DOHH2 (cell line): ENCODE measurements around the gene ZNG1B.
"Not testable (repeated sequence)": the region's sequence is repeated elsewhere in the genome, so short reads cannot be mapped to it uniquely, and the experiment has no call there.

Experiments
- H3F3A ChIP-seq: fragments of 200-600 bp; sonication (generic), shearing (Covaris generic); 2 replicates; pipeline ENCODE4 v1.6.0; 2016; ENCODE audit warnings: antibody characterized with exemption, mild to moderate bottlenecking; ENCODE audit not compliant: control insufficient read depth, insufficient read depth
- H3K27ac ChIP-seq: fragments of 200-600 bp; sonication (generic); 2 replicates; pipeline ENCODE4 v1.5.1; 2014; ENCODE audit warnings: low read depth, mild to moderate bottlenecking, low read length, moderate library complexity
- H3K27me3 ChIP-seq: fragments of 200-600 bp; sonication (generic); 2 replicates; pipeline ENCODE4 v1.6.1; 2014; ENCODE audit warnings: mild to moderate bottlenecking, low read length, mixed read lengths; ENCODE audit not compliant: control insufficient read depth
- H3K36me3 ChIP-seq: fragments of 200-600 bp; sonication (generic); 2 replicates; pipeline ENCODE4 v1.6.1; 2014; ENCODE audit warnings: mild to moderate bottlenecking, low read length, moderate library complexity, mixed read lengths; ENCODE audit not compliant: control insufficient read depth
- H3K4me1 ChIP-seq: fragments of 200-600 bp; sonication (generic); 2 replicates; pipeline ENCODE4 v1.6.1; 2014; ENCODE audit warnings: mild to moderate bottlenecking, low read length, mixed read lengths; ENCODE audit not compliant: control insufficient read depth
- H3K4me2 ChIP-seq: fragments of 200-600 bp; sonication (generic); 2 replicates; pipeline ENCODE4 v1.6.0; 2014; ENCODE audit warnings: mild to moderate bottlenecking, low read length, moderate library complexity
- H3K4me3 ChIP-seq: fragments of 200-600 bp; sonication (generic); 2 replicates; pipeline ENCODE4 v1.5.1; 2014; ENCODE audit warnings: mild to moderate bottlenecking, low read length, mixed read lengths
- H3K79me2 ChIP-seq: fragments of 200-600 bp; sonication (generic); 2 replicates; pipeline ENCODE4 v1.6.1; 2014; ENCODE audit warnings: mild to moderate bottlenecking, low read length, mixed read lengths; ENCODE audit not compliant: control insufficient read depth
- H3K9me2 ChIP-seq: fragments of 200-600 bp; sonication (generic); replicated peaks from 2 replicates; pipeline ENCODE4 v1.6.1; 2014; ENCODE audit warnings: mild to moderate bottlenecking, low read length, mixed read lengths; ENCODE audit not compliant: control insufficient read depth
- H3K9me3 ChIP-seq: fragments of 200-600 bp; sonication (generic); 2 replicates; pipeline ENCODE4 v1.6.1; 2014; ENCODE audit warnings: antibody characterized with exemption, low read length, mixed read lengths; ENCODE audit not compliant: control insufficient read depth, insufficient read depth
- H4K20me1 ChIP-seq: fragments of 200-600 bp; sonication (generic); 2 replicates; pipeline ENCODE4 v1.6.0; 2014; ENCODE audit warnings: low read depth, mild to moderate bottlenecking, antibody characterized with exemption, low read length, moderate library complexity; ENCODE audit not compliant: control insufficient read depth, insufficient read depth
- CTCF ChIP-seq: fragments of 200-600 bp; sonication (generic); IDR thresholded peaks from one replicate; pipeline ENCODE4 v1.5.1; 2014; ENCODE audit warnings: antibody characterized with exemption, mild to moderate bottlenecking, low read depth, low read length; ENCODE audit not compliant: poor library complexity, severe bottlenecking
- EZH2phosphoT487 ChIP-seq: fragments of 200-600 bp; sonication (generic); IDR thresholded peaks from 2 replicates; pipeline ENCODE4 v1.6.1; 2017; ENCODE audit warnings: borderline replicate concordance, mild to moderate bottlenecking, antibody characterized with exemption, low read length, moderate library complexity, mixed read lengths

ZNG1B gene

GRCh38 chr2:113406114-113406513, 31.4 kb upstream of the ZNG1B start:
- no peaks in the 10 kb centered on the region for H3K27me3 ChIP-seq
- peaks cover 9% of the 10 kb centered on the region for H3K36me3 ChIP-seq
- no peaks in the 10 kb centered on the region for H3K9me2 ChIP-seq
- peaks cover 53% of the 10 kb centered on the region for H3K4me1 ChIP-seq
- H3K9me3 ChIP-seq, result no peaks in the 10 kb centered on the region
- peaks cover 17% of the 10 kb centered on the region for H3K79me2 ChIP-seq
- peak overlapping the region; percentile 88 for H3K4me3 ChIP-seq
- TF ChIP-seq EZH2phosphoT487, result no peak
- no peak for TF ChIP-seq CTCF
- no peaks in the 10 kb centered on the region for H4K20me1 ChIP-seq
- peak overlapping the region; percentile 93 for H3K4me2 ChIP-seq
- H3K27ac ChIP-seq, result peak overlapping the region; percentile 67
- H3F3A ChIP-seq, result peaks cover 2% of the 10 kb centered on the region; the same call in 1 of the 2 replicates

GRCh38 chr2:113407446-113408099, 29.9 kb upstream of the ZNG1B start:
- H3K4me2 ChIP-seq, result peak overlapping the region; percentile 93
- peaks cover 2% of the 10 kb centered on the region; the same call in 1 of the 2 replicates for H3F3A ChIP-seq
- peak overlapping the region; percentile 88 for H3K4me3 ChIP-seq
- no peaks in the 10 kb centered on the region for H3K9me2 ChIP-seq
- TF ChIP-seq CTCF (peak; percentile 74), EZH2phosphoT487 (no peak)
- no peaks in the 10 kb centered on the region for H3K27me3 ChIP-seq
- H3K9me3 ChIP-seq, result no peaks in the 10 kb centered on the region
- no peaks in the 10 kb centered on the region for H4K20me1 ChIP-seq
- H3K79me2 ChIP-seq, result peaks cover 17% of the 10 kb centered on the region
- peak overlapping the region; percentile 67 for H3K27ac ChIP-seq
- peaks cover 9% of the 10 kb centered on the region for H3K36me3 ChIP-seq
- peaks cover 53% of the 10 kb centered on the region for H3K4me1 ChIP-seq

GRCh38 chr2:113411725-113412352, 25.7 kb upstream of the ZNG1B start:
- H3K79me2 ChIP-seq, H3K36me3 ChIP-seq, H3K9me3 ChIP-seq, H3K4me3 ChIP-seq, H3K9me2 ChIP-seq, H4K20me1 ChIP-seq, H3K27me3 ChIP-seq, H3K27ac ChIP-seq, H3K4me2 ChIP-seq, H3F3A ChIP-seq: not testable (repeated sequence)
- H3K4me1 ChIP-seq, result peaks cover 23% of the 10 kb centered on the region

GRCh38 chr2:113412774-113413173, 24.7 kb upstream of the ZNG1B start:
- not testable (repeated sequence) for H3K27ac ChIP-seq, H3K9me2 ChIP-seq, H3K36me3 ChIP-seq, H3K27me3 ChIP-seq, H4K20me1 ChIP-seq, H3K4me2 ChIP-seq, H3K4me3 ChIP-seq, H3K9me3 ChIP-seq, H3F3A ChIP-seq, H3K79me2 ChIP-seq
- peaks cover 13% of the 10 kb centered on the region for H3K4me1 ChIP-seq

- Histone ChIP-seq H3K27ac (peak overlapping the region; percentile 91), H3K4me2 (peak overlapping the region; percentile 59)
- not testable (repeated sequence) for H3K9me2 ChIP-seq
Observed at GRCh38 chr2:113431773-113432172, 5.7 kb upstream of the ZNG1B start.

GRCh38 chr2:113433468-113433867, 4.0 kb upstream of the ZNG1B start:
- not testable (repeated sequence) for H3F3A ChIP-seq, H3K9me3 ChIP-seq, H3K4me3 ChIP-seq, H4K20me1 ChIP-seq, H3K79me2 ChIP-seq, H3K4me2 ChIP-seq, H3K36me3 ChIP-seq, H3K27me3 ChIP-seq, H3K9me2 ChIP-seq, H3K27ac ChIP-seq
- H3K4me1 ChIP-seq, result peaks cover 16% of the 10 kb centered on the region

More at GRCh38 chr2:113431773-113432172, 5.7 kb upstream of the ZNG1B start:
- not testable (repeated sequence) for H3K79me2 ChIP-seq, H3K4me3 ChIP-seq, H3K27me3 ChIP-seq, H3K9me3 ChIP-seq, H3K36me3 ChIP-seq, H4K20me1 ChIP-seq, H3F3A ChIP-seq
- peaks cover 16% of the 10 kb centered on the region for H3K4me1 ChIP-seq
